ENCODE data around the gene ARHGAP20.

DNA sequence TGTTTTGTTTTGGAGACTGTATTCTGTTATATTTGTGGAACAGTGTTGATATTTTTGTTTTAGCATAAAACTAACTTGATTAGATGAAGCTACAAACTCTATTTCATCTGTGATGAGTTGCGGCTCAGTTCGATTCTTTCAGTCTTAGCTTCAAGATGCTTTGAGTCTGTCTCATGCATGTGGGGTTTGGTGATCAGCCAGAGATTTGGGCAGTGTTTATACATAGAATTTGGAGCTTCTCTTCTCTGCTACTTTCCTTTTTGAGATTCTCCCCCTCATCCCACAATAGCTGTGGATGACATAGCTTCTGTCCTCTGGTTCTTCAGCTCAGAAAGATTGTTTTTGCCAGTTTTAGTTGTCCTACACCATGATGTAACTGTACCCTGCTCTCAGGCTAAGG is 90.4 kb downstream of the ARHGAP20 start:
- TF ChIP-seq CTCF (IDR thresholded peaks at IDR 0.05) (no peak), POLR2A (IDR thresholded peaks at IDR 0.05; ENCODE audit: low read depth) (no peak)

Measured in esophagus muscularis mucosa (tissue), 3 donors.